T-cell (primary cell): ENCODE measurements around the gene PPP4R3B. TPM values are rescaled to one million over a fixed set of nuclear protein-coding genes. Genes with fewer than 3 reads are reported as not detected.
"Not testable (repeated sequence)": the region's sequence is repeated elsewhere in the genome, so short reads cannot be mapped to it uniquely, and the experiment has no call there.

ENCODE experiments used
- ATAC-seq, 4 experiments: fragments of 200-7000 bp in 3 of 4; fragments of 150-1000 bp in 1 of 4; cut with Tn5 transposase; replicated peaks in 1 of 4; 1 replicate in 3 of 4; 2 replicates in 1 of 4; pipeline ENCODE4 v1.10.0; 2021; ENCODE audit warnings: moderate library complexity in 3 of 4, mild to moderate bottlenecking in 2 of 4, moderate number of reproducible peaks in 1 of 4
- CTCF ChIA-PET, 2 donors: fragments of 300-600 bp; sonication (Branson Sonifier 250); formaldehyde crosslinking; loops; one replicate each; lab custom pipeline; 2022; ENCODE audit warnings: antibody characterized with exemption in 2 of 2; lab: Charles Lee
- POLR2A ChIA-PET, 2 donors: fragments of 300-600 bp; sonication (Branson Sonifier 250); formaldehyde crosslinking; loops; one replicate each; lab custom pipeline; 2022; ENCODE audit warnings: antibody characterized with exemption in 2 of 2; lab: Charles Lee
- DNase-seq, 35 experiments: peaks; one replicate each; pipeline versions ENCODE4 v3.0.0 to v3.0.0-alpha.2; 2013 to 2023
- H3K27ac ChIP-seq: one replicate; pipeline ENCODE4 v1.5.1; 2013; ENCODE audit warnings: low read length
- H3K27me3 ChIP-seq, 2 experiments: replicated peaks in 1 of 2; 1 replicate in 1 of 2; 2 replicates in 1 of 2; pipeline versions ENCODE4 v1.6.1 to v1.7.0; 2013; ENCODE audit warnings: low read length in 1 of 2, mixed read lengths in 1 of 2; ENCODE audit not compliant: control insufficient read depth in 2 of 2, insufficient read depth in 2 of 2; ENCODE audit errors: extremely low read depth in 1 of 2
- H3K36me3 ChIP-seq, 2 donors: 1 replicate in 1 of 2; 2 replicates in 1 of 2; pipeline versions ENCODE4 v1.6.1 to v1.7.0; 2013; ENCODE audit warnings: low read length in 1 of 2; ENCODE audit not compliant: control insufficient read depth in 2 of 2, insufficient read depth in 1 of 2; ENCODE audit errors: extremely low read depth in 1 of 2
- H3K4me1 ChIP-seq, 2 experiments: 1 replicate in 1 of 2; 2 replicates in 1 of 2; pipeline versions ENCODE4 v1.6.1 to v1.7.0; 2013; ENCODE audit warnings: low read length in 2 of 2, mixed read lengths in 1 of 2; ENCODE audit not compliant: insufficient read depth in 2 of 2, control insufficient read depth in 1 of 2; ENCODE audit errors: extremely low read depth in 1 of 2
- H3K4me3 ChIP-seq, 2 donors: 1 replicate in 1 of 2; 2 replicates in 1 of 2; pipeline versions ENCODE4 v1.5.1 to v1.7.0; 2013; ENCODE audit warnings: mild to moderate bottlenecking in 2 of 2, low read length in 1 of 2, moderate library complexity in 1 of 2; ENCODE audit not compliant: control insufficient read depth in 1 of 2; ENCODE audit errors: extremely low read depth in 1 of 2
- H3K9me3 ChIP-seq: 2 replicates; pipeline ENCODE4 v1.7.0; 2013
- H3K27ac Mint-ChIP-seq, 2 donors: one replicate each; pipeline ENCODE4 v1.8.0; 2020 to 2021; ENCODE audit warnings: mild to moderate bottlenecking in 2 of 2, mixed read lengths in 2 of 2
- H3K27me3 Mint-ChIP-seq, 2 donors: one replicate each; pipeline ENCODE4 v1.8.0; 2021 to 2022; ENCODE audit warnings: mixed read lengths in 2 of 2
- H3K36me3 Mint-ChIP-seq: one replicate; pipeline ENCODE4 v1.8.0; 2021; ENCODE audit warnings: mixed read lengths
- H3K4me1 Mint-ChIP-seq, 3 donors: one replicate each; pipeline ENCODE4 v1.8.0; 2020 to 2022; ENCODE audit warnings: mixed read lengths in 3 of 3, mild to moderate bottlenecking in 1 of 3
- H3K4me3 Mint-ChIP-seq, 3 donors: one replicate each; pipeline ENCODE4 v1.8.0; 2020 to 2022; ENCODE audit warnings: mild to moderate bottlenecking in 3 of 3, mixed read lengths in 3 of 3, moderate library complexity in 3 of 3
- H3K9me3 Mint-ChIP-seq, 3 donors: one replicate each; pipeline ENCODE4 v1.8.0; 2020 to 2022; ENCODE audit warnings: mixed read lengths in 3 of 3
- WGBS: methylation state at CpG from one replicate; pipeline ENCODE4 v1.1.5; 2013; ENCODE audit warnings: missing lambda C conversion rate; ENCODE audit not compliant: insufficient coverage; 5-methylcytosine and 5-hydroxymethylcytosine counted together
- total RNA-seq, 35 experiments: library from RNA in 6 of 35; stranded (reverse) in 6 of 35; fragments of 120-200 nt in 1 of 35; gene quantifications; one replicate each; pipeline versions ENCODE4 v1.2.1 to v1.2.4 and lab custom pipeline; 2013 to 2026

PPP4R3B gene
- total RNA-seq, 5 donors from 2014 or later (not counting 1 experiment from before 2014, with no cell fraction given): 86.4 to 93.0 (median 87.8) TPM

DNA sequence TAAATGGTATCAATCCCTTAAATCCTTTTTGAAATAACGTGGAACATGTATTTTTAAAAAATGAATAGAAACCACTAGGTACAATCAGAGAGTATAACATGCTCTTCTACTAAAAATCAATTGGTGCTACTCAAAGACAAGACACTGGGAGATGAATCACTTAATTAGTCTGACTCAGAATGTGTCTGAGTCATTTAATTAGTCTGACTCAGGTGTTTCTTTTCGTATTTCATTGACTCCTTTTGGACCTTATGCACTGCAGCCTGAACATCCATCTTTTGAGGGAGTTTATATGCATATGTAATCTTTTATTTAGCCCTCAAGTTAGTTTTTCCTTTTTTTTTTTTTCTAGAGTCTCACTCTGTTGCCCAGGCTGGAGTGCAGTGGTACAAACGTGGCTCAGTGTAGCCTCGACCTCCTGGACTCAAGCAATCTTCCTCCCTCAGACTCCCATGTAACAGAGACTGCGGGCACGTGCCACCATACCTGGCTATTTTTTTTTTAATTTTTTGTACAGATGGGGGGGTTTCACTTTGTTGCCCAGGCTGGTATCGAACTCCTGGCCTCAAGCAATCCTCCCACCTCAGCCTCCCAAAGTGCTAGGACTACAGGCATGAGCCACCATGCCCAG is 26.5 kb downstream of the PPP4R3B start:
- Mint-ChIP-seq H3K9me3 (no peaks in the 10 kb centered on the region), H3K27me3 (no peaks in the 10 kb centered on the region), H3K4me3 (no peak overlapping the region), H3K27ac (no peak overlapping the region), H3K36me3 (peaks cover 31% of the 10 kb centered on the region), H3K4me1 (peaks cover 24 to 46% (median 45%) of the 10 kb centered on the region in 3 donors)
- peak in 3 of 4 experiments; percentile 58 to 73 (median 70) for ATAC-seq
- DNase-seq: no peak
- no CpG with 5 or more reads among the region's 7 CpGs for WGBS
- Histone ChIP-seq H3K9me3 (no peaks in the 10 kb centered on the region), H3K4me1 (peaks cover 4 to 5% of the 10 kb centered on the region in 2 experiments), H3K36me3 (peaks cover 0 to 23% of the 10 kb centered on the region in 2 donors), H3K27me3 (no peaks in the 10 kb centered on the region), H3K4me3 (no peak overlapping the region), H3K27ac (no peak overlapping the region)
- CTCF ChIA-PET: no interaction called here
- POLR2A ChIA-PET: no interaction called here

DNA sequence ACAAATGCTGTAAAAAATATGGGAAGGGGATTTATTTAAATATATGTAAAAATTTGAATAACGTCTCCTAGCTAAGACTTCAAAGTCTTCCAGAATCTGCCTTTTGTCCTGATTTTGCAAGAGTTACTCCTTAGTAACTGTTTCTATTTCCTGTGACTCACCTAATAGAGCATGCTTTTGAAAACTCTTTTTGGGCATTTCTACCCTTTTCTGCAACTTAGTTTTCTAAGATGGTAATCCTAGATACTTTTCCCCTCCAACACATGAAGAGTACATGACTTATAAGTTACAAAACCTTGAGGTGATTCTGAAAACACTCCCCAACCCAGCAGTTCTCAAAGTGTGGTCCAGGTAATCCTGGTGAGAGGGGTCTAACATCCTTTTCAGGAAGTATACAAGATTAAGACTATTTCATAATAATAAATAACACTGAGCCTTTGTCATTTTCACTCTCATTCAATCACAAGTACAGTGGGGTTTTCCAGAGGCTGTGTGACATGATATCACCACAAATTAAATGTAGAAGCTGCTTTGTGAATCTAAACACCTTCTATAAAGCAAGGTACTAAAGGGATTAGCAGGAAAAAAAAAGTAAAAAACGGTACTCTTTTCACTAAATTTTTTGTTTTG is 31.9 kb downstream of the PPP4R3B start:
- Mint-ChIP-seq H3K4me3 (no peak overlapping the region), H3K27ac (peak overlapping the region in 1 of 2 donors; percentile 8), H3K4me1 (peaks cover 8 to 41% (median 39%) of the 10 kb centered on the region in 3 donors), H3K9me3 (no peaks in the 10 kb centered on the region), H3K36me3 (peaks cover 29% of the 10 kb centered on the region), H3K27me3 (no peaks in the 10 kb centered on the region)
- no peak overlapping the region for H3K27ac ChIP-seq
- no peak for ATAC-seq
- ChIA-PET CTCF (no interaction called here), POLR2A (no interaction called here)
- H3K9me3 ChIP-seq: no peaks in the 10 kb centered on the region
- H3K4me1 ChIP-seq: peaks cover 0 to 3% of the 10 kb centered on the region in 2 experiments
- WGBS: no CpG with 5 or more reads among the region's 2 CpGs
- H3K4me3 ChIP-seq: no peak overlapping the region
- no peak for DNase-seq
- no peaks in the 10 kb centered on the region for H3K27me3 ChIP-seq
- H3K36me3 ChIP-seq: peaks cover 4 to 54% of the 10 kb centered on the region in 2 donors

DNA sequence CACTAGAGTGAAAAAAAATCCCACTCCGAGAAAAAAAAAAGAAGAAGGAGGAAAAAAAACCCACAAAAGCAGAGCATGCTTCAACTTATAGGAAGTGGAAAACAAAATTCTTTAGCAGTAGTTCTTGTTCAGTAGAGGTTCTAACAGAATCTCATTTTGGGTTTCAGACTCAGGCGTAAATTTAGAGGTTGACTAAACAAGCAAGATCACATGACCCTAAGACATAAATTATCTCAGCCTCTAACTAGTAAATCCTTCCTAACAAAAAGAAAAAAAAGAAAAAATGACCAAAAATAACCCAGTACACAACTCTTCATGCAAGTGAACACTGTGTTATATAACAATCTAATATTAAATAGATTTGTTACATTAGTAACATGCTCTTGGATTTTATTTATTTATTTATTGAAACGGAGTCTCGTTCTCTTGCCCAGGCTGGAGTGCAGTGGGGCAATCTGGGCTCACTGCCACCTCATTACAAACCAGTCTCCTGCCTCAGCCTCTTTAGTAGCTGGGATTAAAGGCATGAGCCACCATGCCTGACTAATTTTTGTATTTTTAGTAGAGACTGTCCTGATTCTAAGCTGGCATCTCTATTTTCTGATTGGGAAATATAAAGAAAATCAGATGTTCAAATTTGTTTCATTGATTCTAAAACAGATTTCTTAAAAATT is 35.4 kb downstream of the PPP4R3B start:
- no peaks in the 10 kb centered on the region for H3K9me3 ChIP-seq
- H3K4me1 ChIP-seq: peaks cover 0 to 3% of the 10 kb centered on the region in 2 experiments
- H3K4me3 Mint-ChIP-seq: no peak overlapping the region
- DNase-seq (no peak), ATAC-seq (no peak)
- H3K27ac ChIP-seq: no peak overlapping the region
- no peaks in the 10 kb centered on the region for H3K27me3 Mint-ChIP-seq
- H3K27ac Mint-ChIP-seq: peak overlapping the region in 1 of 2 donors; percentile 57
- no peaks in the 10 kb centered on the region for H3K27me3 ChIP-seq
- CTCF ChIA-PET: interaction anchor here in 1 of 2 donors (0.7 kb wide), 1 partner anchor 13 kb away, joined by 3 read pairs; no protein-coding TSS in a partner anchor
- peaks cover 6 to 35% (median 32%) of the 10 kb centered on the region in 3 donors for H3K4me1 Mint-ChIP-seq
- H3K4me3 ChIP-seq: no peak overlapping the region
- POLR2A ChIA-PET: interaction anchor here in 1 of 2 donors (0.5 to 0.6 kb wide), 2 partner anchors 62 to 142 kb away, joined by 5 to 6 read pairs; partner anchors contain the start of gene CFAP36
- H3K36me3 ChIP-seq: peaks cover 4 to 64% of the 10 kb centered on the region in 2 donors
- no peaks in the 10 kb centered on the region for H3K9me3 Mint-ChIP-seq
- H3K36me3 Mint-ChIP-seq: peaks cover 38% of the 10 kb centered on the region
- no CpG with 5 or more reads among the region's 4 CpGs for WGBS

DNA sequence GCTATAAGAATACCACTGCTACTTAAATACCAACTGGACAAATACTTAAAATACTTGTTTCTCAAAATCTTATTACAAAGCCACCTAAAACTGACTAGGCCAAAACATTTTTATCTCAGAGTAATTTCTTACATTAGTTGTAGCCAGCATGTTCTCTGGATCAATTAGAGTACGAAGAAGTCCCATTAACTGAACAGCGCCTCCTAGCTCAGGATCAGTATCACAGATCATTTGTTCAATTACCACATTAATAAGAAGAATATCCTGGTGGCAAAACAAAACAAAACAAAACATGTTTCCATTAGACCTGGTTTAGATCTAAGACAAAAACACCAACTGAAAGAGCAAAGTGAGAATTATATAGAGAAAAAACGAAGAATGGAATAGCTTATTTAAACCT is 36.0 kb downstream of the PPP4R3B start:
- POLR2A ChIA-PET: interaction anchor here in 1 of 2 donors (0.6 kb wide), 1 partner anchor 62 kb away, joined by 5 read pairs; the partner anchor contains the start of gene CFAP36
- no peak overlapping the region for H3K4me3 Mint-ChIP-seq
- ATAC-seq (no peak), DNase-seq (peak in 2 of 35 experiments; percentile 6 to 31)
- Histone ChIP-seq H3K9me3 (no peaks in the 10 kb centered on the region), H3K27ac (no peak overlapping the region), H3K4me3 (no peak overlapping the region), H3K4me1 (peaks cover 0 to 3% of the 10 kb centered on the region in 2 experiments), H3K36me3 (peaks cover 4 to 62% of the 10 kb centered on the region in 2 donors), H3K27me3 (no peaks in the 10 kb centered on the region)
- H3K27me3 Mint-ChIP-seq: no peaks in the 10 kb centered on the region
- H3K36me3 Mint-ChIP-seq: peaks cover 37% of the 10 kb centered on the region
- peak overlapping the region in 1 of 2 donors; percentile 55 for H3K27ac Mint-ChIP-seq
- H3K9me3 Mint-ChIP-seq: no peaks in the 10 kb centered on the region
- 100% methylated on average over 1 of the region's 3 CpGs for WGBS
- H3K4me1 Mint-ChIP-seq: peaks cover 6 to 31% (median 28%) of the 10 kb centered on the region in 3 donors
- CTCF ChIA-PET: interaction anchor here in 1 of 2 donors (0.7 kb wide), 1 partner anchor 14 kb away, joined by 3 read pairs; no protein-coding TSS in a partner anchor

DNA sequence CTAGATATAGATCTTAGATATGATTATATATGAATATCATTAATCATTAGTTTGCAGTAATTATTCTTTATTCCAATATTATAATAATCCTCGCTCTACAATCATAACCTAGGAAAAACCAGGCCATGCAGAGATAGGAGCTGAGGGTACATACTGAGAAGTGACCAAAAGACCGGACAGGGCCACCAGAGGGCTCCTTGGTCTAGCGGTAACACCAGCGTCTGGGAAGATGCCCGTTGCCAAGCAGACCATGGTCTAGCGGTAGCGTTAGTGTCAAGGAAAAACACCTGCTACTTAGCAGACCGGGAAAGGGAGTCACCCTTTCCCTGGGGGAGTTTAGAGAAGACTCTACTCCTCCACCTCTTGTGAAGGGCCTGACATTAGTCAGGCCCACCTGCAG is 48.4 kb downstream of the PPP4R3B start:
- H3K27me3 Mint-ChIP-seq, H3K9me3 Mint-ChIP-seq, H3K27ac ChIP-seq, POLR2A ChIA-PET, H3K27ac Mint-ChIP-seq, H3K4me1 ChIP-seq, H3K4me3 ChIP-seq, H3K27me3 ChIP-seq, H3K9me3 ChIP-seq, ATAC-seq, H3K4me3 Mint-ChIP-seq: not testable (repeated sequence)
- Mint-ChIP-seq H3K36me3 (peaks cover 43% of the 10 kb centered on the region), H3K4me1 (peaks cover 23 to 35% (median 32%) of the 10 kb centered on the region in 3 donors)
- peak in 1 of 35 experiments; percentile 6 for DNase-seq
- CTCF ChIA-PET: interaction anchor here in 1 of 2 donors (1.1 kb wide), 1 partner anchor 50 kb away, joined by 3 read pairs; the partner anchor contains the start of gene CFAP36
- WGBS: 100% methylated on average over 4 of the region's 8 CpGs
- H3K36me3 ChIP-seq: peaks cover 6 to 46% of the 10 kb centered on the region in 2 donors

DNA sequence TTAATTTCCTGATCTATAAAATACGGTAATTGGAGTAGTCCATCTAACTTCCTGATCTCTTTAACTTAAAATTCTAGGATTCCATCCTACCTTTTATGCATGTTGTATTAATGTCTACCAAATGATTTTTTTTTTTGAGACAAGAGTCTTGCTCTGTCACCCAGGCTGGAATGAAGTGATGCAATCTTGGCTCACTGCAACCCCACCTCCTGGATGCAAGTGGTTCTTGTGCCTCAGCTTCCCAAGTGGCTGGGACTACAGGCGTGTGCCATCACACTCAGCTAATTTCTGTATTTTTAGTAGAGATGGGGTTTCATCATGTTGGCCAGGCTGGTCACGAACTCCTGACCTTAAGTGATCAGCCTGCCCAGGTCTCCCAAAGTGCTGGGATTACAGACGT is 50.1 kb downstream of the PPP4R3B start:
- Histone ChIP-seq H3K4me3 (no peak overlapping the region), H3K27ac (no peak overlapping the region), H3K36me3 (peaks cover 6 to 47% of the 10 kb centered on the region in 2 donors), H3K27me3 (no peaks in the 10 kb centered on the region), H3K4me1 (peaks cover 4 to 8% of the 10 kb centered on the region in 2 experiments), H3K9me3 (no peaks in the 10 kb centered on the region)
- DNase-seq (no peak), ATAC-seq (no peak)
- peak overlapping the region; percentile 68 to 80 for H3K27ac Mint-ChIP-seq
- POLR2A ChIA-PET: interaction anchor here in 1 of 2 donors (0.6 to 1.2 kb wide), 2 partner anchors 47 kb away, joined by 4 to 11 read pairs; no protein-coding TSS in a partner anchor
- no peak overlapping the region for H3K4me3 Mint-ChIP-seq
- CTCF ChIA-PET: no interaction called here
- H3K4me1 Mint-ChIP-seq: peaks cover 23 to 35% (median 32%) of the 10 kb centered on the region in 3 donors
- no peaks in the 10 kb centered on the region for H3K9me3 Mint-ChIP-seq
- WGBS: 100% methylated on average over 1 of the region's 4 CpGs
- H3K27me3 Mint-ChIP-seq: no peaks in the 10 kb centered on the region
- peaks cover 56% of the 10 kb centered on the region for H3K36me3 Mint-ChIP-seq
